ENCODE measurements around the gene HS3ST6. TPM values are rescaled to one million over a fixed set of nuclear protein-coding genes. Genes with fewer than 3 reads are reported as not detected.

Gene HS3ST6
- total RNA-seq, 1 experiment from 2014 or later, result not detected

GRCh38 chr16:1964506-1965395 lies 46.5 kb upstream of the HS3ST6 start, which contains the start of gene RPS2:
Gene RPS2 (minus strand): TSS chr16:1964826. CDS start chr16:1964625, 201 bp downstream.
- ATAC-seq (peak; percentile 60), DNase-seq (ENCODE audit: low read depth, low spot score) (peak; percentile 95)
- Histone ChIP-seq H2AFZ (ENCODE audit: low read depth, low read length, poor library complexity, severe bottlenecking) (no peak within 1 kb of the TSS), H3K9ac (ENCODE audit: low read length) (peak within 1 kb of the TSS; percentile 93), H3K4me2 (ENCODE audit: low read length) (peak within 1 kb of the TSS; percentile 88), H3K36me3 (ENCODE audit: control insufficient read depth in 1 of 2, insufficient read depth in 2 of 2, low read length in 2 of 2) (peaks cover 6 to 20% of the 10 kb centered on the region in 2 experiments), H3K79me2 (ENCODE audit: insufficient read depth, low read length) (peaks cover 68% of the 10 kb centered on the region), H3K27me3 (ENCODE audit: insufficient read depth, low read length) (no peaks in the 10 kb centered on the region), H4K20me1 (ENCODE audit: insufficient read depth) (peaks cover 11% of the 10 kb centered on the region; the same call in 1 of the 2 replicates), H3K4me3 (replicated peaks in 1 of 2; ENCODE audit: low read depth in 1 of 2, low read length in 2 of 2) (peak within 1 kb of the TSS; percentile 65 to 73), H3K4me1 (ENCODE audit: control insufficient read depth in 1 of 2, insufficient read depth in 2 of 2, low read length in 2 of 2) (peaks cover 5 to 38% of the 10 kb centered on the region in 2 experiments; a peak in 3 of 4 replicates), H3K9me2 (ENCODE audit: insufficient read depth) (no peaks in the 10 kb centered on the region), H3K9me3 (ENCODE audit: control insufficient read depth in 1 of 2, insufficient read depth in 1 of 2, low read depth in 1 of 2, low read length in 2 of 2) (no peaks in the 10 kb centered on the region), H3K27ac (ENCODE audit: low read depth, low read length) (peak within 1 kb of the TSS; percentile 94)
- ChIA-PET POLR2A (interaction anchor here (0.6 to 5.9 kb wide), 40 partner anchors 9 to 1055 kb away, joined by 3 to 104 read pairs (median 4); partner anchors contain the start of genes FAHD1, GFER, HAGH and MEIOB), CTCF (interaction anchor here (0.7 kb wide), 2 partner anchors 14 to 20 kb away, joined by 3 read pairs; partner anchors contain the start of gene GFER), RAD21 (ENCODE audit: low non-redundant PET in 1 of 2, low total read pairs in 2 of 2, uncharacterized antibody in 2 of 2, unreplicated experiment in 2 of 2) (interaction anchor here (0.7 kb wide), 3 partner anchors 13 to 104 kb away, joined by 3 to 6 read pairs (median 5); no protein-coding TSS in a partner anchor)
- no TSS peak for BruUV-seq (replicated peaks)
- intact Hi-C loops (cut with micrococcal nuclease), result no loop called here
- TF ChIP-seq YY1 (IDR thresholded peaks at IDR 0.05; ENCODE audit: extremely low read depth, insufficient replicate concordance, low read depth, low read length) (peak; percentile 81), CTCF (IDR thresholded peaks at IDR 0.05 in 2 of 3, conservative IDR thresholded peaks at IDR 0.05 in 1 of 3; ENCODE audit: borderline replicate concordance in 1 of 3, insufficient read depth in 1 of 3, low read depth in 2 of 3, low read length in 2 of 3) (0 out of 6 replicates have a peak, but pooled peaks of 1 of the 3 experiments have one; percentile 2), FOSL1 (IDR thresholded peaks at IDR 0.05; ENCODE audit: low read depth) (no peak), CBX3 (IDR thresholded peaks at IDR 0.05; ENCODE audit: low read depth) (no peak), ATF3 (IDR thresholded peaks at IDR 0.05) (no peak), EZH2 (IDR thresholded peaks at IDR 0.05) (no peak), EGR1 (IDR thresholded peaks at IDR 0.05; ENCODE audit: low read depth) (no peak), RAD21 (IDR thresholded peaks at IDR 0.05; ENCODE audit: low read depth) (no peak), ZBTB33 (IDR thresholded peaks at IDR 0.05; ENCODE audit: extremely low read depth, insufficient replicate concordance, low read length) (peak; percentile 96), POLR2AphosphoS5 (IDR thresholded peaks at IDR 0.05; ENCODE audit: low read depth, low read length) (peak; percentile 100), SIN3A (IDR thresholded peaks at IDR 0.05; ENCODE audit: low read depth) (no peak), POLR2A (IDR thresholded peaks at IDR 0.05; ENCODE audit: borderline replicate concordance, extremely low read depth, insufficient read depth, insufficient read length) (peak; percentile 99), TCF7L2 (IDR thresholded peaks at IDR 0.05; ENCODE audit: borderline replicate concordance, extremely low read depth, insufficient read depth, insufficient read length) (no peak), ELF1 (IDR thresholded peaks at IDR 0.05; ENCODE audit: borderline replicate concordance, low read depth) (no peak), CEBPB (IDR thresholded peaks at IDR 0.05; ENCODE audit: low read depth) (no peak), ZNF274 (IDR thresholded peaks at IDR 0.05; ENCODE audit: low read depth, low read length) (no peak), ZFX (IDR thresholded peaks at IDR 0.05) (peak; percentile 81), EZH2phosphoT487 (IDR thresholded peaks at IDR 0.05; ENCODE audit: borderline replicate concordance) (no peak), MAX (IDR thresholded peaks at IDR 0.05) (no peak), SRF (IDR thresholded peaks at IDR 0.05; ENCODE audit: low read depth) (no peak), SP1 (IDR thresholded peaks at IDR 0.05; ENCODE audit: low read depth) (no peak)
